GM12878 (cell line): ENCODE measurements around the gene LTC4S. TPM values are rescaled to one million over a fixed set of nuclear protein-coding genes. Genes with fewer than 3 reads are reported as not detected.

ENCODE experiments used
- BMI1 ChIP-seq: fragments of 450-650 bp; IDR thresholded peaks from 2 replicates; pipeline ENCODE4 v1.6.1; 2016; ENCODE audit warnings: mild to moderate bottlenecking, moderate library complexity, borderline replicate concordance
- CBFB ChIP-seq: IDR thresholded peaks from 2 replicates; pipeline ENCODE4 v1.6.1; 2016; ENCODE audit warnings: antibody characterized with exemption, low read depth
- CREM ChIP-seq: IDR thresholded peaks from 2 replicates; pipeline ENCODE4 v1.6.1; 2014; ENCODE audit warnings: antibody characterized with exemption, low read depth
- DPF2 ChIP-seq: fragments of 450-650 bp; IDR thresholded peaks from 2 replicates; pipeline ENCODE4 v1.6.1; 2017; ENCODE audit warnings: mild to moderate bottlenecking
- EP300 ChIP-seq, 2 experiments: fragments of 150-350 bp in 1 of 2; IDR thresholded peaks; 2 replicates each; pipeline ENCODE4 v1.6.1; 2011 to 2012; ENCODE audit warnings: low read depth in 2 of 2, low read length in 2 of 2, borderline replicate concordance in 1 of 2, improper control_type of control experiment in 1 of 2, inconsistent platforms in 1 of 2; ENCODE audit not compliant: control insufficient read depth in 1 of 2
- FOXM1 ChIP-seq: IDR thresholded peaks from 2 replicates; pipeline ENCODE4 v1.6.1; 2012; ENCODE audit warnings: low read depth, mild to moderate bottlenecking, inconsistent platforms, low read length, moderate library complexity
- GATAD2B ChIP-seq: fragments of 450-650 bp; conservative IDR thresholded peaks from 2 replicates; pipeline ENCODE4 v1.6.1; 2017; ENCODE audit warnings: low read depth, mild to moderate bottlenecking, moderate library complexity
- HSF1 ChIP-seq: fragments of 150-350 bp; IDR thresholded peaks from 2 replicates; pipeline ENCODE4 v1.6.1; 2014; ENCODE audit warnings: mild to moderate bottlenecking, low read depth, low read length
- PAX5 ChIP-seq: IDR thresholded peaks from 2 replicates; pipeline ENCODE4 v1.6.1; 2011; ENCODE audit warnings: low read depth, low read length, borderline replicate concordance
- SUPT20H ChIP-seq: IDR thresholded peaks from 2 replicates; pipeline ENCODE4 v1.6.1; 2011; ENCODE audit warnings: low read depth, mild to moderate bottlenecking, low read length, moderate library complexity, borderline replicate concordance; ENCODE audit not compliant: control insufficient read depth
- YBX1 ChIP-seq: fragments of 450-650 bp; IDR thresholded peaks from 2 replicates; pipeline ENCODE4 v1.6.1; 2016; ENCODE audit warnings: antibody characterized with exemption
- polyA plus RNA-seq, 11 experiments: library from polyadenylated mRNA; depleted of rRNA in 4 of 11; unstranded in 6 of 11; stranded (reverse) in 5 of 11; fragments of >200 nt; fragmentation: Nextera tagmentation in 4 of 11; fragmentation: Illumina TruSeq in 1 of 11; extraction: Ambion mirVana in 4 of 11; extraction: Trizol in 1 of 11; gene quantifications; 1 replicate in 1 of 11; 2 replicates in 10 of 11; pipeline versions ENCODE4 v1.2.1 to v1.2.3, GENCODE V29; 2011 to 2016; ENCODE audit warnings: inconsistent platforms in 2 of 11, missing spikeins in 2 of 11, low read depth in 1 of 11
- total RNA-seq, 4 experiments: library from RNA; depleted of rRNA in 3 of 4; stranded (reverse); fragments of >200 nt in 3 of 4; fragmentation: Illumina TruSeq in 1 of 4; extraction: Trizol in 1 of 4; gene quantifications; 2 replicates each; pipeline versions ENCODE4 v1.2.1 to v1.2.3, GENCODE V29; 2013 to 2021
- TF ChIP-seq, protein P1 (sequence below): fragments of 450-650 bp; IDR thresholded peaks from 2 replicates; pipeline ENCODE4 v1.6.1; 2017; ENCODE audit warnings: antibody characterized with exemption, mild to moderate bottlenecking, moderate library complexity
- TF ChIP-seq, protein P2 (sequence below): fragments of 450-650 bp; IDR thresholded peaks from 2 replicates; pipeline ENCODE4 v1.6.1; 2017; ENCODE audit warnings: mild to moderate bottlenecking, moderate library complexity
- TF ChIP-seq, protein P3 (sequence below): fragments of 450-650 bp; conservative IDR thresholded peaks from 2 replicates; pipeline ENCODE4 v1.6.1; 2017; ENCODE audit warnings: mild to moderate bottlenecking, moderate library complexity

LTC4S gene
- total and polyA plus RNA-seq, 10 of the 15 experiments (the other 5 are each of a cell fraction or from before 2014, with no cell fraction given) = 0.78 to 3.6 (median 1.8) TPM; not detected in 5

GRCh38 chr5:179819296-179820126 lies 25.7 kb downstream of the LTC4S start (continued):
- TF ChIP-seq, protein P1, sequence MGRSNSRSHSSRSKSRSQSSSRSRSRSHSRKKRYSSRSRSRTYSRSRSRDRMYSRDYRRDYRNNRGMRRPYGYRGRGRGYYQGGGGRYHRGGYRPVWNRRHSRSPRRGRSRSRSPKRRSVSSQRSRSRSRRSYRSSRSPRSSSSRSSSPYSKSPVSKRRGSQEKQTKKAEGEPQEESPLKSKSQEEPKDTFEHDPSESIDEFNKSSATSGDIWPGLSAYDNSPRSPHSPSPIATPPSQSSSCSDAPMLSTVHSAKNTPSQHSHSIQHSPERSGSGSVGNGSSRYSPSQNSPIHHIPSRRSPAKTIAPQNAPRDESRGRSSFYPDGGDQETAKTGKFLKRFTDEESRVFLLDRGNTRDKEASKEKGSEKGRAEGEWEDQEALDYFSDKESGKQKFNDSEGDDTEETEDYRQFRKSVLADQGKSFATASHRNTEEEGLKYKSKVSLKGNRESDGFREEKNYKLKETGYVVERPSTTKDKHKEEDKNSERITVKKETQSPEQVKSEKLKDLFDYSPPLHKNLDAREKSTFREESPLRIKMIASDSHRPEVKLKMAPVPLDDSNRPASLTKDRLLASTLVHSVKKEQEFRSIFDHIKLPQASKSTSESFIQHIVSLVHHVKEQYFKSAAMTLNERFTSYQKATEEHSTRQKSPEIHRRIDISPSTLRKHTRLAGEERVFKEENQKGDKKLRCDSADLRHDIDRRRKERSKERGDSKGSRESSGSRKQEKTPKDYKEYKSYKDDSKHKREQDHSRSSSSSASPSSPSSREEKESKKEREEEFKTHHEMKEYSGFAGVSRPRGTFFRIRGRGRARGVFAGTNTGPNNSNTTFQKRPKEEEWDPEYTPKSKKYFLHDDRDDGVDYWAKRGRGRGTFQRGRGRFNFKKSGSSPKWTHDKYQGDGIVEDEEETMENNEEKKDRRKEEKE = no peak
- TF ChIP-seq, protein P2, sequence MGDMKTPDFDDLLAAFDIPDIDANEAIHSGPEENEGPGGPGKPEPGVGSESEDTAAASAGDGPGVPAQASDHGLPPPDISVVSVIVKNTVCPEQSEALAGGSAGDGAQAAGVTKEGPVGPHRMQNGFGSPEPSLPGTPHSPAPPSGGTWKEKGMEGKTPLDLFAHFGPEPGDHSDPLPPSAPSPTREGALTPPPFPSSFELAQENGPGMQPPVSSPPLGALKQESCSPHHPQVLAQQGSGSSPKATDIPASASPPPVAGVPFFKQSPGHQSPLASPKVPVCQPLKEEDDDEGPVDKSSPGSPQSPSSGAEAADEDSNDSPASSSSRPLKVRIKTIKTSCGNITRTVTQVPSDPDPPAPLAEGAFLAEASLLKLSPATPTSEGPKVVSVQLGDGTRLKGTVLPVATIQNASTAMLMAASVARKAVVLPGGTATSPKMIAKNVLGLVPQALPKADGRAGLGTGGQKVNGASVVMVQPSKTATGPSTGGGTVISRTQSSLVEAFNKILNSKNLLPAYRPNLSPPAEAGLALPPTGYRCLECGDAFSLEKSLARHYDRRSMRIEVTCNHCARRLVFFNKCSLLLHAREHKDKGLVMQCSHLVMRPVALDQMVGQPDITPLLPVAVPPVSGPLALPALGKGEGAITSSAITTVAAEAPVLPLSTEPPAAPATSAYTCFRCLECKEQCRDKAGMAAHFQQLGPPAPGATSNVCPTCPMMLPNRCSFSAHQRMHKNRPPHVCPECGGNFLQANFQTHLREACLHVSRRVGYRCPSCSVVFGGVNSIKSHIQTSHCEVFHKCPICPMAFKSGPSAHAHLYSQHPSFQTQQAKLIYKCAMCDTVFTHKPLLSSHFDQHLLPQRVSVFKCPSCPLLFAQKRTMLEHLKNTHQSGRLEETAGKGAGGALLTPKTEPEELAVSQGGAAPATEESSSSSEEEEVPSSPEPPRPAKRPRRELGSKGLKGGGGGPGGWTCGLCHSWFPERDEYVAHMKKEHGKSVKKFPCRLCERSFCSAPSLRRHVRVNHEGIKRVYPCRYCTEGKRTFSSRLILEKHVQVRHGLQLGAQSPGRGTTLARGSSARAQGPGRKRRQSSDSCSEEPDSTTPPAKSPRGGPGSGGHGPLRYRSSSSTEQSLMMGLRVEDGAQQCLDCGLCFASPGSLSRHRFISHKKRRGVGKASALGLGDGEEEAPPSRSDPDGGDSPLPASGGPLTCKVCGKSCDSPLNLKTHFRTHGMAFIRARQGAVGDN = peak; percentile 100
- TF ChIP-seq CBFB (no peak), HSF1 (no peak), FOXM1 (no peak), BMI1 (no peak), PAX5 (peak; percentile 88), GATAD2B (no peak; the same call in 1 of the 2 replicates), YBX1 (no peak), SUPT20H (no peak), DPF2 (peak; percentile 74), EP300 (IDR thresholded peaks at IDR 0.05; ENCODE audit: borderline replicate concordance in 1 of 2, control insufficient read depth in 1 of 2, low read depth in 2 of 2, low read length in 2 of 2) (peak in 1 of 2 experiments; percentile 12; a peak in 1 of 4 replicates), CREM (no peak)
- TF ChIP-seq, protein P3, sequence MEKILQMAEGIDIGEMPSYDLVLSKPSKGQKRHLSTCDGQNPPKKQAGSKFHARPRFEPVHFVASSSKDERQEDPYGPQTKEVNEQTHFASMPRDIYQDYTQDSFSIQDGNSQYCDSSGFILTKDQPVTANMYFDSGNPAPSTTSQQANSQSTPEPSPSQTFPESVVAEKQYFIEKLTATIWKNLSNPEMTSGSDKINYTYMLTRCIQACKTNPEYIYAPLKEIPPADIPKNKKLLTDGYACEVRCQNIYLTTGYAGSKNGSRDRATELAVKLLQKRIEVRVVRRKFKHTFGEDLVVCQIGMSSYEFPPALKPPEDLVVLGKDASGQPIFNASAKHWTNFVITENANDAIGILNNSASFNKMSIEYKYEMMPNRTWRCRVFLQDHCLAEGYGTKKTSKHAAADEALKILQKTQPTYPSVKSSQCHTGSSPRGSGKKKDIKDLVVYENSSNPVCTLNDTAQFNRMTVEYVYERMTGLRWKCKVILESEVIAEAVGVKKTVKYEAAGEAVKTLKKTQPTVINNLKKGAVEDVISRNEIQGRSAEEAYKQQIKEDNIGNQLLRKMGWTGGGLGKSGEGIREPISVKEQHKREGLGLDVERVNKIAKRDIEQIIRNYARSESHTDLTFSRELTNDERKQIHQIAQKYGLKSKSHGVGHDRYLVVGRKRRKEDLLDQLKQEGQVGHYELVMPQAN = no peak; the same call in 1 of the 2 replicates
